OCI-LY1 (cell line): ENCODE data around the gene LCT.

ENCODE experiments used
- EZH2 ChIP-seq: fragments of 200-600 bp; sonication (generic), shearing (Covaris generic); IDR thresholded peaks from 2 replicates; pipeline ENCODE4 v1.8.0; 2017; ENCODE audit warnings: borderline replicate concordance, mixed run types, mild to moderate bottlenecking, antibody characterized with exemption, low read length, moderate library complexity, mixed read lengths
- TF ChIP-seq, protein P1 (sequence below): fragments of 200-600 bp; sonication (generic), shearing (Covaris generic); IDR thresholded peaks from 2 replicates; pipeline ENCODE4 v1.5.1; 2017; ENCODE audit warnings: mild to moderate bottlenecking, antibody characterized with exemption, low read length, moderate library complexity, mixed read lengths

DNA sequence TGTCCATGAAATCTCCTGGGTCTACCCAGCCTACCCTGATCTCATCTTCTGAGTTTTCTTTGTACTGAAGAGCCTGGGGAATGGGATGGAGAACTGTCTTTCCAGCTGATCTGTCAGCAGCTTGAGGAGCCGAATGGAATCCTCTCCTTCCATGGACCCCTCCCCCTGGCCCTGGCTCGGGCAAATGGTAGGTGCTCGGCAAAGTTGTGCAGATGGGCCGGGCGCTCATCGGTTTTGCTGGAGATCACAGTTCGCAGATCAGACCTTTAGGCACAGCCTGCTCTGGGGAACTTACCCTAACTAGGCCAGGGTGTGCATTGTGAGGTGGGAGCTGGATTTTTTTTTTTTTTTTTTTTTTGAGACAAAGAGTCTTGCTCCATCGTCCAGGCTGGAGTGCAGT, 40.4 kb downstream of the LCT start:
- TF ChIP-seq, protein P1, sequence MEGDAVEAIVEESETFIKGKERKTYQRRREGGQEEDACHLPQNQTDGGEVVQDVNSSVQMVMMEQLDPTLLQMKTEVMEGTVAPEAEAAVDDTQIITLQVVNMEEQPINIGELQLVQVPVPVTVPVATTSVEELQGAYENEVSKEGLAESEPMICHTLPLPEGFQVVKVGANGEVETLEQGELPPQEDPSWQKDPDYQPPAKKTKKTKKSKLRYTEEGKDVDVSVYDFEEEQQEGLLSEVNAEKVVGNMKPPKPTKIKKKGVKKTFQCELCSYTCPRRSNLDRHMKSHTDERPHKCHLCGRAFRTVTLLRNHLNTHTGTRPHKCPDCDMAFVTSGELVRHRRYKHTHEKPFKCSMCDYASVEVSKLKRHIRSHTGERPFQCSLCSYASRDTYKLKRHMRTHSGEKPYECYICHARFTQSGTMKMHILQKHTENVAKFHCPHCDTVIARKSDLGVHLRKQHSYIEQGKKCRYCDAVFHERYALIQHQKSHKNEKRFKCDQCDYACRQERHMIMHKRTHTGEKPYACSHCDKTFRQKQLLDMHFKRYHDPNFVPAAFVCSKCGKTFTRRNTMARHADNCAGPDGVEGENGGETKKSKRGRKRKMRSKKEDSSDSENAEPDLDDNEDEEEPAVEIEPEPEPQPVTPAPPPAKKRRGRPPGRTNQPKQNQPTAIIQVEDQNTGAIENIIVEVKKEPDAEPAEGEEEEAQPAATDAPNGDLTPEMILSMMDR = no peak
- no peak for TF ChIP-seq EZH2
